ENCODE data around the gene LTF.

Gene LTF

GRCh38 chr3:46467562-46467961, 2.9 kb upstream of the LTF start:
- DNase-seq, result no peak

GRCh38 chr3:46466871-46467403, 2.2 kb upstream of the LTF start:
- no peak for DNase-seq

- DNase-seq, result no peak
Measured at GRCh38 chr3:46466273-46466672, 1.6 kb upstream of the LTF start.

- DNase-seq, result no peak
Measured at GRCh38 chr3:46465196-46465520, 453 bp upstream of the LTF start.

GRCh38 chr3:46463868-46464241, 850 bp downstream of the LTF start:
- no peak for DNase-seq

- no peak for DNase-seq
Measured at GRCh38 chr3:46463120-46463867, 1.4 kb downstream of the LTF start.

GRCh38 chr3:46462511-46462910, 2.2 kb downstream of the LTF start:
- no peak for DNase-seq

- no peak for DNase-seq
Measured at GRCh38 chr3:46462111-46462510, 2.6 kb downstream of the LTF start.

- no peak for DNase-seq
Measured at GRCh38 chr3:46460051-46460450, 4.7 kb downstream of the LTF start.

- DNase-seq, result no peak
Measured at GRCh38 chr3:46456118-46456517, 8.6 kb downstream of the LTF start.

GRCh38 chr3:46455231-46456115, 9.2 kb downstream of the LTF start:
- no peak for DNase-seq

GRCh38 chr3:46454606-46455005, 10.1 kb downstream of the LTF start:
- DNase-seq, result no peak

- no peak for DNase-seq
Measured at GRCh38 chr3:46454209-46454595, 10.5 kb downstream of the LTF start.

- no peak for DNase-seq
Measured at GRCh38 chr3:46453526-46454208, 11.0 kb downstream of the LTF start.

- DNase-seq, result no peak
Measured at GRCh38 chr3:46449755-46450552, 14.8 kb downstream of the LTF start.

- no peak for DNase-seq
Measured at GRCh38 chr3:46448721-46449120, 16.0 kb downstream of the LTF start.

GRCh38 chr3:46447228-46447985, 17.3 kb downstream of the LTF start:
- no peak for DNase-seq

GRCh38 chr3:46442576-46443530, 21.9 kb downstream of the LTF start:
- DNase-seq, result no peak

- DNase-seq, result no peak
Measured at GRCh38 chr3:46440531-46441294, 24.0 kb downstream of the LTF start.

GRCh38 chr3:46438831-46439230, 25.9 kb downstream of the LTF start:
- DNase-seq, result no peak
